IMR-90 (cell line): ENCODE measurements around the gene TTC24.

Source experiments
- CTCF ChIP-seq: conservative IDR thresholded peaks from 2 replicates; pipeline ENCODE4 v1.5.1; 2012; ENCODE audit warnings: mild to moderate bottlenecking, low read depth, low read length, improper control_type of control experiment
- FOS ChIP-seq: fragments of 150-350 bp; IDR thresholded peaks from 2 replicates; pipeline ENCODE4 v1.6.1; 2016; ENCODE audit warnings: low read depth, low read length
- MAZ ChIP-seq: IDR thresholded peaks from 2 replicates; pipeline ENCODE4 v1.6.1; 2012; ENCODE audit warnings: low read depth, mild to moderate bottlenecking, low read length, improper control_type of control experiment, moderate library complexity, borderline replicate concordance
- POLR2A ChIP-seq: IDR thresholded peaks from 2 replicates; pipeline ENCODE4 v1.6.1; 2012; ENCODE audit warnings: mild to moderate bottlenecking, low read depth, low read length
- RAD21 ChIP-seq: IDR thresholded peaks from 2 replicates; pipeline ENCODE4 v1.6.1; 2012; ENCODE audit warnings: low read length, improper control_type of control experiment
- RFX5 ChIP-seq: IDR thresholded peaks from 2 replicates; pipeline ENCODE4 v1.8.0; 2012; ENCODE audit warnings: low read depth, mild to moderate bottlenecking, low read length, moderate library complexity
- USF2 ChIP-seq: fragments of 150-350 bp; IDR thresholded peaks from 2 replicates; pipeline ENCODE4 v1.6.1; 2017; ENCODE audit warnings: mild to moderate bottlenecking, antibody characterized with exemption, low read length, low read depth

GRCh38 chr1:156554971-156555370 is 24.6 kb upstream of the TTC24 start:
- no peak for TF ChIP-seq CTCF
- no peak for TF ChIP-seq RFX5
- no peak for TF ChIP-seq RAD21
- TF ChIP-seq USF2: no peak
- no peak for TF ChIP-seq POLR2A
- no peak for TF ChIP-seq MAZ
- no peak for TF ChIP-seq FOS
